Activated CD4-positive, alpha-beta T cell treated with anti-CD3 and anti-CD28 coated beads, Interleukin-2, amount 50 U/mL, for 24 hours (primary cell): ENCODE results near the gene FOXP4.

ENCODE experiments used
- DNase-seq, 2 donors: peaks; one replicate each; pipeline ENCODE4 v3.0.0-alpha.2; 2020; ENCODE audit warnings: low read depth in 1 of 2, low spot score in 1 of 2

FOXP4 gene, protein sequence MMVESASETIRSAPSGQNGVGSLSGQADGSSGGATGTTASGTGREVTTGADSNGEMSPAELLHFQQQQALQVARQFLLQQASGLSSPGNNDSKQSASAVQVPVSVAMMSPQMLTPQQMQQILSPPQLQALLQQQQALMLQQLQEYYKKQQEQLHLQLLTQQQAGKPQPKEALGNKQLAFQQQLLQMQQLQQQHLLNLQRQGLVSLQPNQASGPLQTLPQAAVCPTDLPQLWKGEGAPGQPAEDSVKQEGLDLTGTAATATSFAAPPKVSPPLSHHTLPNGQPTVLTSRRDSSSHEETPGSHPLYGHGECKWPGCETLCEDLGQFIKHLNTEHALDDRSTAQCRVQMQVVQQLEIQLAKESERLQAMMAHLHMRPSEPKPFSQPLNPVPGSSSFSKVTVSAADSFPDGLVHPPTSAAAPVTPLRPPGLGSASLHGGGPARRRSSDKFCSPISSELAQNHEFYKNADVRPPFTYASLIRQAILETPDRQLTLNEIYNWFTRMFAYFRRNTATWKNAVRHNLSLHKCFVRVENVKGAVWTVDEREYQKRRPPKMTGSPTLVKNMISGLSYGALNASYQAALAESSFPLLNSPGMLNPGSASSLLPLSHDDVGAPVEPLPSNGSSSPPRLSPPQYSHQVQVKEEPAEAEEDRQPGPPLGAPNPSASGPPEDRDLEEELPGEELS

DNA sequence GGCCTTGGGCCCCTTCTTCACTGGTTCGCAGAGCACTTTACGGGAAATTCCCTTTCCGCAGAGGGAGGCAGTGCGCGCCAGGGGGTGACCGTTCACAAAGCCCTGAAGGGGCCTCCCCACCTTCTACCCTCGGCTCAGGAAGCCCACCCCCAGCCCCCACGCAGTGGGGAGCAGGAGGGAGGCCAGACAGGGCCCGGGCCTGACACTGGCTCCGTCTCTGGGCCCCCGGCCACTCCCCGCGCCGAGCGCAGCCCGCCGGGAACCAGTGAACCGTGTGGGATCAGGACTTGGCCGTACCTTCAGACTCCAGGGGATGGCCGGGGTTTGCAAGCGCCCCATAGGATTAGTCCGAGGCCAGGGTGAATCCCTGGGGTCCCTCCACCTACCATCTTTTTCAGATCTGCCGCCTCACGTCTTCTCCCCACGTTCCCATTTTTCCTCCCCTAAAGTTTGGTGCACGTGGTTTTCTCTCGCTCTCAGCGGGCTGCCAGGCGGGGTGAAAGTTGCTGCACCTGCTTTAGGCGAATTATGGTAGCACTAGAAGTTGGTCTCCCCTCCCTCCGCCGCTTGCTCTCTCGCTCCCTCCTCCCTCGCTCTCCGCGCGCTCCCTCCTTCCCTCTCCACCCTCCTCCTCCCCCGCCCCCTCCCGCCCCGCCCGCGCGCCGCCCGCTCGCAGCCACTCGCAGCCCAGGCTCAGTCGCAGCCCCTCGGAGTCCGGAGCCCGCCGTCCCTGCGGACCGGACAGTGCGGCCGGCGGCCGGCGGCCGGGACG is at the start of gene FOXP4:
Gene FOXP4 (plus strand): TSS at position 679 of the 772 bp plus-strand sequence. CDS start 19,380 bp downstream, outside the sequence.
- peak; percentile 60 to 82 for DNase-seq

DNA sequence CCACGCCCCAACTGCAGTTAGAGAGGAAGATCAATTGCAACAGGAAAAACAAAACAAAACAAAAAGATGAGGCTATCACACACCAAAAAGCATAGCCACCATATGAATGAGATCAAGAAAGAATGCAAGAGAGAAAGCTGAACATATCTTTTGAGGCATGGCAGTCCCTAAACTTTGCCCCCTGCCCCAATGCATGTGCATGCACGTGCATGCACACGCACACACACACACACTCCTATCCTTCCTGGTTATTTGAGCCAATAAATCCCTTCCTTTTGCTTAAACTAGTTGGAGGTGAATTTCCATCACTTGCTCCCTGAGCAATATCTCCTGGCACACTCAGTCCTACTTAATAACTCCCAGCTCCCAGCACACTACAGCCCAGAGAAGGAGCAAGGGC is 48.6 kb upstream of the FOXP4 start:
- DNase-seq: no peak

DNA sequence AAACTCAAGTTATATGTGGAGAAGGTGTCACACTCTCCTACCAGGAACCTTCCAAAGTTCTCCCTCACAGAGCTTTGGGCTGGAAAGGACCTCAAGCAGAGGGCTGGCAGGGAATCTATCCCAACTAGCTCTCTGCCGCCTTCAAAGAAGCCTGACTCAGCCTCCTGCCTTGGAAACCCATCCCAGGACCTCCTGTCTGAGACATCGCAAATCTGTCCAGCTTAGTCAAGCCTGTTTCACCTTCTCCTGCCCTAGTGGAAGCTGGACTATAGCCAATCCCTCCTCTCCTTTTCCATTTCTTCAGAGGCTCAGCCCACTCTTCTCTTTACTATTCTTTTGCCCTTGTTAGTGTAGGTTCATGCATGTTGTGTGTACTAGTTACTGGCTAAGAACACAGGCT is 48.2 kb upstream of the FOXP4 start:
- no peak for DNase-seq

DNA sequence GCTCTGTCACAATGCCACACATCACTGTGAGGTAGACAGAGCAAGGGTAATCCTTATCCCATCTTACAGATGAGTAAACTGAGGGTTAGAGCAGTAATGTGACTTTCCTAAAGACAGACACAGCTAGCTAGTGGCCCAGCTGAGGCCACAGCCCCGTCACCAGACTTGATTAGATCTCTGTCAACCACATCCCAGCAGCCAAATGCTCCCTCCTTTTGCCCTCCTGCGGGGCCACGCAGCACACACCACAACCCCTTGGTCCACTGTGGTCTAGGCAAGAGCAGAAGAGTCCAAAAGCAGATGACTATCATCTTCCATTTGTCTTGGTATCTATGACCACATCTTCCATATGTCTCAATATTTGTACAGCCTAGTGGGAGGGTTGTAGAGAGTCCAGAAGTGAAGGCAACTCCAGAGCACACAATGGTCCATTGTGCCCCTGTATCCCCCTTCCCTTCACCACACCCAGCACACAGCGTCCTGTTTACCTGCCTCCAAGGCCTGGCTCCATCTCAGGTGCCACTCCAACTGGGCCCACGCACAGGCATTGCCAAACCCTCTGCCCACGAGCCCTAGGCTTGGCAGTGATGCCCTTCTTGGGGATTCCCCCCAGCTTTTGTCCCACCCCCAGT is 47.1 kb upstream of the FOXP4 start:
- DNase-seq: no peak

DNA sequence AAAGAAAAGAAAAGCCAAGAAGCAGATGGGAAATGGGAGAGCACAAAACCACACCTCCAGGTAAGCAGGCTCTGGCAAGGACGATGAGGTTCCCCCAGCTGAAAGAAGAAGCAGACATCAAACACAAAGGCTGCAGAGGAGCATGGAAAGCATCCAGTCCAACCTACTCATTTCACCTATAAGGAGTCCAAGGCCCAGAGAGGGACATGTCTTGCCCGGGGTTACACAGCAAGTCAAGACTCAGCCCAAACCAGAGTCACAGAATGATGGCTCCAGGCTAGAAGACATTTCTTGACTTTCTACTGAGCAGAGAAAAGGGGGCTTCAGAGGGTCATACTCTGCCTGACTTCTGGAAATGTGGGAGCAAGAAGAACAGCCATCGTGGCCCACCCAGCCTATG is 45.6 kb upstream of the FOXP4 start:
- DNase-seq: no peak

DNA sequence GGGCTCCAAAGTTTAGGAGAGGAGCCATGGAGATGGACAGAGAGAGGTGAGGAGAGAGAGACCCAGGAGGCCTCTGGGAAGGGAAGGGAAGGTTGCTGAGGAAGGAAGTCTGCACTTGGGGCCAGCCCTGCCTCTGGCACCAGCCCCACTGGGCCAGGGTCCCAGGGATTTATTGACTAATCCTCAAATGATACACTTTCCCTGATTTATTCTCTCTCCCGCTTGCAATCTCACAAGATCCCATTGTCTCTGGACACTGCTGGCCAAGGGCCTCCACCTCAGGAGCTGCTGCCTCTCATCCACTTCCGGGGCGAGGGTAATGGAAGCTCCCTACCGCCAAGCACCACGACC is 43.6 kb upstream of the FOXP4 start:
- no peak for DNase-seq

DNA sequence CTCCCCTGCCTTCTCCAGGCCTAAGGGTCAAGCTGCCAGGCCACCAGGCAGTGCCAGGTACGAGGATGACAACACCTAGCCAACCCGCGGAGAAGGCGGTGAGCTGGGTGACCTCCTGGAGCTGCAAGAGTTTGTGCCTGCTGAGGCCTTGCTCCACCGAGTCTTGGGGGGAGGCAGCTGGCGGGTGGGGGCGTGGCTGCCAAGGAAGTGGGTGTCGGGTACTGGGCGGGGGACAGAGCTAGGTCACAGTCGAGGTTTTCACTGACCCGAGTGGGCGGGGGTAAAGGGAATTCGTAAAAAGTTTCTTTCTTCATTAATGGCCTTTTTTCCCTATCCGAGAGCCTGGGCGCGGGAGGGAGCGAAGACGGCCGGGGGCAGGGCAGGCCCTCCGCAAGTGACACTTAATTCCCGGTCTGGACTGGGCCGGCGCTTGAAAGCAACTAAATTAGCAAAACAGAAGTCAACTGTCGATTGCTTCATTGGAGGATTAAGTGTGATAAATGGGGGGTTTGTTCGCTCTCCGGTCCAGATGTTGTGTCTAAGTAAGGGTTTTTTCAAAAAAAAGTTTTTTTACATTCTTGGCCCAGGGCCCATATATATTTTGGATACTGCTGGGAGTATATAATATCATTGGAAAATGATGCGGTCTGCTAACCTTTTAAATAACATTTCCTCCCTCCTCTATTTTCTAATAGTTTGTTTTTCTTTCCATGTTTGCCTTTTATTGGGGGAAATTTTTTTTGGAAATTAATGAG is 43.1 kb upstream of the FOXP4 start:
- no peak for DNase-seq

DNA sequence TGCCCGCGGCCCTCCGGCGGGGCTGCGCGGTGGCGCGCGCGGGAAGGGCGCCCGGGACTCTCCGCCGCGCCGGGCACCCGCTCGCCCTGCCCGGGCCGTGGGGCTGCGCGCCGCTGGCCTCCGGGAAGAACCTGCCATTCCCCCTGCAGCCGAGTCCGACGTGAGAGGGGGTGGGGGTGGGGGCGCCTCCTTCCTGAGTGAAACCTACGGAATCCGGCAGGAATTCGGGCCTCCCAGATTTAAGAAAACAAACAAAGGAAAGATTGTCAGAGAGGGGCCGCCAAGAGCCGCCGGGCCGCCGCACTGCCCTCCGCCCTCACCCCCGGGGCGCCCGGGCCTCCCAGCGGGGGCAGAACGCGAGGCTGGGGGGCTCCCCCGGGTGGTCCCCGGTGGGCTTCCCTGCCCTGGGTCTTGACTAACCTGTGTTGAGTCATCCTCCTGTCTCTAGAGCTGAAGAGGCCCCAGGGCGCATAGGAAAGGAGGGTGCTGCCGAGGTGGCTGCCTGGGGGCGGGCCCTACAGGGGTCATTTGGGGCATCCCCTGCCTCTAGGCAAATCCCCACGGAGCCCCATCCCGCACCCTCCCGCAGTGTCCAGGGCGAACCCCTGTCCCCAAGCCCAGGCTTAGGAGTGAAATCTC is 42.2 kb upstream of the FOXP4 start:
- DNase-seq: no peak

DNA sequence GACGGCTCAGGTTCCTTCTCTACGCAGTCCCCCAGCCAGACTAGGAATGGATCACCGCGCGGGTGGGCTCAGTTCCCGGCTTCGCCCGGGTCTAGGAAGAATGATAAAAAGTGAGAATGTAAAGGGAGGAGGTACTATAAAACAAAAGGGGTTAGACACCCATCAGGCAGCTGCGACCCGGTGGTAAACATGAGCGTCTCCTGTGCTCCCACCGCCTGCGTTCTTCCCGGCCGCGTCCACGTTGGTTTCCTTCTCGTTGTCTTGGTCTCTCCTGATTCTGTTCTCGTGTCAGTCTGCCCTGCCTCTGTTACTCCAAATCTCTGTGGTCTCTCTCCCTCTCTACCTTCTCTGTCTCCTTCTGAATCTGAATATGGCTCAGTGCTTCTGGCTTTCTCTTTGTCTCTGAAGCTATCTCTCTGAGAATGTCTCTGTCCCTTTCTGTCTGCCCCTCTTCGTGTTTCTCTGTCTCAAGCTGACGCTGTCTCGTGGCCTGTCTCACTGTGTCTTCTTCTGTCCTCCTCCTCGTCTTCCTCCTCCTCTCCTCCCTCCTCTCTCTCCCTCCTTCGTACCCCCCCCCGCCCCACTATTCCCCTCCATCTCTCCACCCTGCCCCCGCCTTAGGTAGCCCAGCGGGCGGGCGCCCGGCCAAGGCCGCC is 41.6 kb upstream of the FOXP4 start:
- no peak for DNase-seq

DNA sequence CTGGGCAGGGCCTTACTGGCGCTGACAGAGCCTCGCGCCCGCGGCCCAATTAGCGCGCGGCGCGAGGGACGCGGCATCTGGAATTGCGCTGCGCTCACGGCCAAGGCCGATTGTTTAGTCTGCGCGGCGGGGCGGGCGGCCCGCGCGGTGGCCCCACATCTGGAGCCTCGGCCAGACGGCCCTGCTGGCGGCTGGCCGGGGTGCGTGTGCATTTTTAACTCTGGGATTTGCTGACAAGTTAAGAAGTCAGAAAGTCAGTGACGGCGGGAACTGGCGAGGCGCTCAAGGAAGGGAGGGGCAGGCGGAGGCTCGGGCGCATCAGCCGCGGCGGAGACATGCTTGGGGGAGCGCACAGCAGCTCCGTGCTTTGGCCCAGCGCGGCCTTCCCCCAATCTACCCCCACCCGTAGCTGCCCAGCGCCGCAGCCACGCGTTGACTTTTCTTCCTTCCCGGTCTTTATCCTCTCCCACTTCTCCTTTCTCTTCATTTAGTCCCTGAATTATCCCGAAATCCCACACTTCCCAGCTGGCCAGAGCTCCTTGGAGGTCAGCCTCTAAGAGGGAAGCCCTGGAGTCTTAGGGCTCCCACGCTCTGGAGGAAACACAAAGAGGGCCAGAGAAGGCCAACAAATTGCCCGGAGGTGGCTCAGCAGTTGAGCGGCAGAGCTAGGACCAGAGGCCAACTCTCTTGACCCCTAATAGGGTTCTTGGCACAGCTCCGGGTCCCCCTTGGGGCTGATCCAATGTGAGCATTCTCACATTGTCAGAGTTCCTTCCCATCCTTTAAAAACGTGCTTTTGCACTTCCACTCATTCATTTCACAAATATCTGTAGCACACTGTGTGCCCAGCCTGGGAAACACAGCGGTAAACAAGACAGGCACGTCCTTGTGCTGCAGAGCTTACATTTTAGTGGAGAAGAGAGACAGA is 40.8 kb upstream of the FOXP4 start:
- DNase-seq: no peak

DNA sequence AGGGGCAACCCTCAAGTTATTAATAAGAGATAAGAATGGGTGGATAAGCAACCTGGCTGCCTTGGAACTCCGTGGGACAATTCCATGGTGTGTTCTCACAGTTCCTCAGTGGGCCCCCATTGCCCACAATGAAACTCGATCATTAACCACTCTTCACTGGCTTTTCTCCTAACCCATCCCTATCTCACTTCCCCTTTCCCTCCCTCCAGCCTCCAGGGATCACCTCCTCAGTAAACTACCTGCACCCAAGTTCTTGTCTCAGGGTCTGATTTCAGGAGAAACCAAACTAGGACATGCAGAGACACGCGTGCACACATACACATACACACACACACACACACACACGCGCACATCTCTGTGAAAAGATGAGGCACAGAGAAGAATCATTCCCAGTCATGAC is 37.7 kb upstream of the FOXP4 start:
- DNase-seq: no peak

DNA sequence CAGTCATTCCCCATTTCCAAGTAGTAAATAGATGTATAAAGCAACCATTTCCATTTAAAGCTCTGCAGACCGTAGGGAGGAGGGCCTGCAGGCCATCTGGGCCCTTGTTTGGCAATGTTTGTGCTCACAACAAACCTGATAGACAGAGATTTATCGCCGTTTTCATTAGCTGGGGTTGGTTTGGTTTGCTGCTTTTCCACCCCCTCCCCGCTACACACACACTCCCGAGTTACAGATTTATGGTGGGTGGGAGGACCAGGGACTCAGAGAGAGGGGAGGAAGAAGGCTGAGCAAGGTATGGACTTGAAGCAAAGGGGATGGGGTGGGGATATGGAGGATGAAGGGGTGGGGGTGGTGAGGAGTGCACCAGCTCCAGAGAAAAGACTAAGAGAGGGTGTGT is 36.6 kb upstream of the FOXP4 start:
- no peak for DNase-seq

DNA sequence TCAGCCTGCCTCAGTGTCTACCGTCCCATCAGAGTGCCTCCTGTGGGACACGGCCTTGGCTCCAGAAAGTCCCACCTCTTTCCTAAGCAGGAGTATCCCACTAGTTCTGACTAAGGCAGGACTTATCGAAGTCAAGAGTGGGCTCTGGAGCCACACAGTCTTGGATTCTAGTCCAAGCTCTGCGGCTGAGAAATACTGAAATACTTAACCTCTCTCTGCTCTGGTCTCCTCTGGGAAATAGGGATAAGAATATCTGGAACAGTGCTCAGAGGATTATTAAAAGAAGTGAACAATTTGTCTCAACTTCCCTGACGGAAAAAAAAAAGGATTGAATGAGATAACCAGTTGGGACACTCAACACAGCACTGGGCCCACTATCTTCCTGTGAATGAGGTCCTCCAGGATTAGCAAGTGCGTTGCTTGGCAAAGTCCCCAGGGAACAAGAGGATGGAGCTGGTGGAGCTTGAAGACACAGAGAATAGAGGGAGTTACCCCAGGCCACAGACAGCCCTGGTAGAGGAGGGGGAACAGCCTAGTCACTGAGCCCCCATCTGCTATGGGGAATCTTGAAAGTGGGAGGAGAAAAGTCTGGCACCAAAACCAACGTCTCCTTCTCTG is 34.6 kb upstream of the FOXP4 start:
- no peak for DNase-seq

DNA sequence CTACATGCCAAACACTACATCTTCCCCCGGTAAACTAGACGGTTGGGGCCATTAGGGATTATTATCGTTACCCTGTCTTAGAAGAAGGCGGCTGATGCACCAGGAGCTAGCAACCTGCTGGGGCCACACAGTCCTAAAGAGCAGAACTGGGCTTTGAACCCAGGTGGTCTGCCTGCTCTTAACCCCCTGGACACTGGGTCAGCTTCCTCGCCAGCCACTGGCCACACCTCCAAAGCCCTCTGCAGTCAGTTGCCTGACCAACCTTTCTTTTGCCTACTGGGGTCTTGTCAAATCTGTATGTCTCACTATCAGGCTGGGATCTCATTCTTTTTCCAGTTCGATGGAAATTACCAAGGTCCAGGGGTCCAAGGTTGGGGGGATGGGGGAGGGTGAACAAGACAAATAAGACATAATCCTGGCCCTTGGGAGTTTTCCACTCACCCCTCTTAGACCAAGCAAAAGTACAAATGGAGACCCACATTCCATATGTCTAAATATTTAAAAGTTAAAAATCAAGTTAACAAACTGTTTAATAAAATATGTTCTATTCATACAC is 34.0 kb upstream of the FOXP4 start:
- DNase-seq: no peak

DNA sequence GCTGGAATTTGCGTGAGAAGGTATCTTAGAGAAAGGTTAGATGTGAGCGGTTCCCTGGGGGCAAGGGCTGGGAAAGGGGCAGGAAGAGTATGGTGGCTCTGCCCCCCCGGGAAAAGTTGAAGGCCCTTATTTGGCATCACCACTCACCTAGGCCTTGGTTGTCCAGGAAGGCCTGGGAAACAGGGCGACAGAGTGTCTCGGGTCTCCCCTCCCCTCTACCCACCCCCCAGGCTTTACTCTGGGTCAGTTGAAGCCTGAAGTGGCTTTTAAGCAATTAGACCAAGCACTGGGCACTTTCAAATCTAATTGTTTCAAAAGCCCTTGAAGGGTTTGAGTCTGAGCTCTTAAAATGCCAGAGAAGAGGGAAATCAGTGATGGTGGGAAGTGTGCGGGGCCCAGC is 30.2 kb upstream of the FOXP4 start:
- DNase-seq: no peak

DNA sequence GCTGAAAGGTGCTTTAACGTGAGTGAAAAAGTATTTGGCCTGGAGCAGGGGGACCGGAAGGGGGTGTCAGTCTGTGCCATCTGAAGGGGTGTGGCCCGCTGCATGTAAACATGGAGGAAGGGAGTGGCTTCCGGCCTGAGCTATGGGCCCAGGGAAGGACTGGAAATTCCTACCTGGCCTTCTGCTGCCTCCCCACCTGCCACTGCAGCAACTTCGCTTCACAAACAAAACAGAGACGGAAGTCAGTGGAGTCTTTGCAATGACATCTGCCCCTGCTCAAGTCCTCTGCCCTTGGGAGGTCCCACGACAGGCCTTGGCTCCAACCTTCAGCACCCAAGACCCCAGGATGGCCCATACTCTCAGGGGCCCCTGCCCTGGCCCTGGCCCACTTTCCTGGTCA is 28.1 kb upstream of the FOXP4 start:
- DNase-seq: no peak

DNA sequence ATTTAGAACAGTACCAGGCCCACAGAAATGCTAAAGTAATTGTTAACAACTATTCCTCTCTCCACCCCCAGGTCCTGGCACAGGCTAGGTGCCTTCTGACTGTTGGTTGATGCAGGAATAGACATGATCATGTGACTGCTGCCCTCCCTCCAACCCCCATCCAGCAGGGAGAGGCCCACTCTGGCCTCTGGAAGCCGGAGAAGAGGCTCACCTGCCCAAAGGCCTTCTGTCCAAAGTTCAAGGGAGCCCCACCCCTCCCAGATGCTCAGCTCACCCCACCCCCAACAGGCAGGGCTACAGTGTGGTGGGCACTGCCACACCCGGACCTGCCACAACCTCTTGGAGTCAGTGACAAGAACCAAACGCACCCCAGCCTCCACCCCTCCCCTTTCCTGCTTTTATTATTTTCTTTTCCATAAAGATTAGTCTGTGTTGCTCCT is 26.9 kb upstream of the FOXP4 start:
- no peak for DNase-seq
